PFSK-1 (cell line): ENCODE results near the gene WNK3.

Experiments used
- POLR2AphosphoS5 ChIP-seq: IDR thresholded peaks from 2 replicates; pipeline ENCODE4 v1.6.1; 2012; ENCODE audit warnings: low read depth, mild to moderate bottlenecking, control low read depth, low read length, moderate library complexity
- SIN3A ChIP-seq: IDR thresholded peaks from 2 replicates; pipeline ENCODE4 v1.6.1; 2012; ENCODE audit warnings: mild to moderate bottlenecking, low read length, moderate library complexity, borderline replicate concordance; ENCODE audit not compliant: insufficient read depth
- TAF1 ChIP-seq: IDR thresholded peaks from 2 replicates; pipeline ENCODE4 v1.6.1; 2012; ENCODE audit warnings: low read length, control low read depth, borderline replicate concordance; ENCODE audit not compliant: insufficient read depth
- TF ChIP-seq, protein P1 (sequence below), 2 experiments: IDR thresholded peaks; 2 replicates each; pipeline versions ENCODE4 v1.6.1 to v1.8.0; 2011 to 2012; ENCODE audit warnings: low read depth in 2 of 2, low read length in 2 of 2, control low read depth in 1 of 2, inconsistent platforms in 1 of 2, mild to moderate bottlenecking in 1 of 2, moderate library complexity in 1 of 2; ENCODE audit not compliant: insufficient read depth in 1 of 2

DNA sequence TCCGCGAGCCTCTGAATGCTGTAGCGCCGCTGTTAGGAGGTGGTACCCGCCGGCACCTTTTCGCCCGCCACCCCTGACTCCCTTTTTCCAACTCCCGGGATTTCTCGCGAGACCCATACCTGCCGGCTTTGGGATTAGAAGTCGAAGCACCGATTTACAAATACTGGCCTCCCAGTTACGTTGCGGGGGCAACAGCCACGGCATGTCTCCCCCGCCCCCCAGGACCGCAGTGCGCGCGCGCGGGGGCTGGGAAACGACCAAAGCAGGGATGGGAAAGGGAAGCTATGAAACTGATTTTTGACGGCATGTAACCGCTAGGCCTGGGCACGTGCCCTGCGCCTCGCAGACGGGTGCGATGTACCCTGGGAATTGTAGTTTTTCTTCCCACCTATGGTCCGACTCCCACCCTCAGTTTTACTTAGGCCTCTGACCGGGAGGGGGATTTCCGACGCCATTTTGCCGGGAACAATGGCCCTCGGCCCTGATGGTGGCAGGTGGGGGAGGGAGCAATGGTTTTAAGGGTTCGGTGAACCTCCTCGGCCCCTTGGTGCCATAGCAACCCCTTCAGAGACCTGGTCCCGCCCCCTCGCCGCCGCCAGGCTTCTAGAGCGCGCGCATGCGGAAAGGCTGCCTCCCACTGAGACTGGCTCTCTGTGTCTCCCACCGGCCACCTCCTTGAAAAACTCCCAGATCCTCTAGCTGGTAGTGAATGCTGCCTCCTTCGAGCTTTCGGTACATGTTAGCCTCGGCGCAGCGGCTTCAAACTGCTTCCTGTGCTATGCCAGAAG, 772 bp upstream of the WNK3 start:
- TF ChIP-seq SIN3A (no peak), TAF1 (no peak), POLR2AphosphoS5 (no peak)
- TF ChIP-seq, protein P1, sequence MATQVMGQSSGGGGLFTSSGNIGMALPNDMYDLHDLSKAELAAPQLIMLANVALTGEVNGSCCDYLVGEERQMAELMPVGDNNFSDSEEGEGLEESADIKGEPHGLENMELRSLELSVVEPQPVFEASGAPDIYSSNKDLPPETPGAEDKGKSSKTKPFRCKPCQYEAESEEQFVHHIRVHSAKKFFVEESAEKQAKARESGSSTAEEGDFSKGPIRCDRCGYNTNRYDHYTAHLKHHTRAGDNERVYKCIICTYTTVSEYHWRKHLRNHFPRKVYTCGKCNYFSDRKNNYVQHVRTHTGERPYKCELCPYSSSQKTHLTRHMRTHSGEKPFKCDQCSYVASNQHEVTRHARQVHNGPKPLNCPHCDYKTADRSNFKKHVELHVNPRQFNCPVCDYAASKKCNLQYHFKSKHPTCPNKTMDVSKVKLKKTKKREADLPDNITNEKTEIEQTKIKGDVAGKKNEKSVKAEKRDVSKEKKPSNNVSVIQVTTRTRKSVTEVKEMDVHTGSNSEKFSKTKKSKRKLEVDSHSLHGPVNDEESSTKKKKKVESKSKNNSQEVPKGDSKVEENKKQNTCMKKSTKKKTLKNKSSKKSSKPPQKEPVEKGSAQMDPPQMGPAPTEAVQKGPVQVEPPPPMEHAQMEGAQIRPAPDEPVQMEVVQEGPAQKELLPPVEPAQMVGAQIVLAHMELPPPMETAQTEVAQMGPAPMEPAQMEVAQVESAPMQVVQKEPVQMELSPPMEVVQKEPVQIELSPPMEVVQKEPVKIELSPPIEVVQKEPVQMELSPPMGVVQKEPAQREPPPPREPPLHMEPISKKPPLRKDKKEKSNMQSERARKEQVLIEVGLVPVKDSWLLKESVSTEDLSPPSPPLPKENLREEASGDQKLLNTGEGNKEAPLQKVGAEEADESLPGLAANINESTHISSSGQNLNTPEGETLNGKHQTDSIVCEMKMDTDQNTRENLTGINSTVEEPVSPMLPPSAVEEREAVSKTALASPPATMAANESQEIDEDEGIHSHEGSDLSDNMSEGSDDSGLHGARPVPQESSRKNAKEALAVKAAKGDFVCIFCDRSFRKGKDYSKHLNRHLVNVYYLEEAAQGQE (IDR thresholded peaks at IDR 0.05; ENCODE audit: insufficient read depth in 1 of 2, low read depth in 2 of 2, low read length in 2 of 2): no peak
